Esophagus squamous epithelium (tissue), 5 donors: ENCODE results near the gene ZNF516. TPM values are rescaled to one million over a fixed set of nuclear protein-coding genes. Genes with fewer than 3 reads are reported as not detected.

Source experiments
- DNase-seq: peaks from one replicate; lab custom pipeline; 2025; lab: John Stamatoyannopoulos, UW
- H3K27ac ChIP-seq, 4 donors: fragments of 200-600 bp; sonication (generic); one replicate each; pipeline ENCODE4 v1.5.1; 2016 to 2019; ENCODE audit warnings: mild to moderate bottlenecking in 1 of 4
- H3K27me3 ChIP-seq, 4 donors: fragments of 200-600 bp; sonication (generic); 1 replicate in 3 of 4; 2 replicates in 1 of 4; pipeline versions ENCODE4 v1.5.1 to v1.6.0; 2017 to 2021; ENCODE audit warnings: antibody characterized with exemption in 1 of 4
- H3K36me3 ChIP-seq, 3 donors: fragments of 200-600 bp; sonication (generic); one replicate each; pipeline ENCODE4 v1.5.1; 2016 to 2019
- H3K4me1 ChIP-seq, 3 donors: fragments of 200-600 bp; sonication (generic); one replicate each; pipeline ENCODE4 v1.5.1; 2017 to 2019
- H3K4me3 ChIP-seq, 4 donors: fragments of 200-600 bp; sonication (generic); 1 replicate in 3 of 4; 2 replicates in 1 of 4; pipeline ENCODE4 v1.5.1; 2016 to 2019; ENCODE audit warnings: mild to moderate bottlenecking in 2 of 4, moderate library complexity in 1 of 4
- H3K9me3 ChIP-seq, 3 donors: fragments of 200-600 bp; sonication (generic); one replicate each; pipeline ENCODE4 v1.5.1; 2016 to 2019
- CTCF ChIP-seq, 6 experiments: fragments of 450-650 bp in 4 of 6; fragments of 200-600 bp in 2 of 6; sonication (generic) in 2 of 6; IDR thresholded peaks; one replicate each; pipeline ENCODE4 v1.5.1; 2016 to 2019; ENCODE audit warnings: antibody characterized with exemption in 6 of 6, mild to moderate bottlenecking in 4 of 6, moderate library complexity in 4 of 6
- POLR2A ChIP-seq, 4 donors: fragments of 450-650 bp; IDR thresholded peaks; one replicate each; pipeline ENCODE4 v1.6.1; 2017; ENCODE audit warnings: antibody characterized with exemption in 4 of 4, mild to moderate bottlenecking in 4 of 4, moderate library complexity in 3 of 4
- WGBS, 2 donors: methylation state at CpG; one replicate each; pipeline ENCODE4 v1.1.5; 2018; 5-methylcytosine and 5-hydroxymethylcytosine counted together
- intact Hi-C: fragments of 100-400 bp; cut with DNase I; formaldehyde crosslinking; loops from one replicate; pipeline ENCODE4 v1.15.0; 2022
- total RNA-seq, 4 donors: library from RNA; depleted of rRNA; stranded (reverse); fragments of >200 nt; gene quantifications; one replicate each; pipeline ENCODE4 v1.1.0, GENCODE V29; 2016
- donor health status: DM: yes; HTN: yes; CAD: no.

The ZNF516 gene
- total RNA-seq, 4 donors from 2014 or later, result 18.0 to 23.9 (median 19.2) TPM

GRCh38 chr18:76343938-76344569, 151.0 kb downstream of the ZNF516 start:
- DNase-seq, result no peak
- Histone ChIP-seq H3K27ac (no peak overlapping the region), H3K36me3 (no peaks in the 10 kb centered on the region), H3K27me3 (no peaks in the 10 kb centered on the region), H3K4me3 (no peak overlapping the region), H3K9me3 (peaks cover 0 to 11% (median 6%) of the 10 kb centered on the region in 3 donors), H3K4me1 (peaks cover 4 to 12% (median 5%) of the 10 kb centered on the region in 3 donors)
- WGBS, 2 donors, result 95 to 96% methylated on average over 3 of the region's 3 CpGs
- TF ChIP-seq CTCF (IDR thresholded peaks at IDR 0.05) (no peak), POLR2A (IDR thresholded peaks at IDR 0.05) (no peak)
- intact Hi-C loops, result no loop called here

DNA sequence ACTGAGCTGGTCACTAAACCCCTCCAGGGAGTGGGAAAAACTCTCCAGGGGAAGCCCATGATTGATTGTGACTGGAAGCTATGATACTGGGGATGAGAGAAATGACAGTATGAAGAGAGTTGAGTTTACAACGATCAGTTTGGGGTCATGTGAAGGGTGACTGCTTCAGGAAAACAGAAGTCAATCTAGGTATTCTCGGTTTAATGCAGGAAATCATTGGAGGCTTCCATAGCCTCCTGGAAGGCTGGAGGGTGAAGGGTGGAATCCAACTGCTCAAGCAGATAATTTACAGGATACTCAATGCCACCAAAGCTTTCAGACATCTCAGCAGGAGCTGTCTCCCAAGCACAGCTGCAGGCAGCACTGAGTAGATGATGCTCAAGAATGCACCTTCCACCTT, 154.6 kb downstream of the ZNF516 start:
- WGBS, 2 donors, result 73 to 100% methylated on average over 2 of the region's 2 CpGs
- Histone ChIP-seq H3K27ac (no peak overlapping the region), H3K4me1 (peaks cover 0 to 5% (median 0%) of the 10 kb centered on the region in 3 donors), H3K36me3 (no peaks in the 10 kb centered on the region), H3K27me3 (no peaks in the 10 kb centered on the region), H3K9me3 (peaks cover 0 to 11% (median 6%) of the 10 kb centered on the region in 3 donors), H3K4me3 (no peak overlapping the region)
- intact Hi-C loops, result no loop called here
- DNase-seq, result no peak
- TF ChIP-seq CTCF (IDR thresholded peaks at IDR 0.05) (no peak), POLR2A (IDR thresholded peaks at IDR 0.05) (no peak)

- WGBS, 2 donors, result 27 to 43% methylated on average over 2 of the region's 2 CpGs
- TF ChIP-seq POLR2A (IDR thresholded peaks at IDR 0.05) (no peak), CTCF (IDR thresholded peaks at IDR 0.05) (no peak)
These were observed 155.8 kb downstream of the ZNF516 start for GRCh38 chr18:76339246-76339620.

GRCh38 chr18:76338619-76339245, 156.3 kb downstream of the ZNF516 start:
- no peak for DNase-seq
- Histone ChIP-seq H3K4me1 (peaks cover 0 to 5% (median 0%) of the 10 kb centered on the region in 3 donors), H3K4me3 (no peak overlapping the region), H3K27ac (no peak overlapping the region), H3K36me3 (no peaks in the 10 kb centered on the region), H3K27me3 (no peaks in the 10 kb centered on the region), H3K9me3 (peaks cover 0 to 11% (median 6%) of the 10 kb centered on the region in 3 donors)
- 40 to 72% methylated on average over 4 to 5 of the region's 5 CpGs for WGBS, 2 donors
- intact Hi-C loops, result no loop called here
- TF ChIP-seq POLR2A (IDR thresholded peaks at IDR 0.05) (no peak), CTCF (IDR thresholded peaks at IDR 0.05) (no peak)

More at GRCh38 chr18:76339246-76339620, 155.8 kb downstream of the ZNF516 start:
- Histone ChIP-seq H3K4me3 (no peak overlapping the region), H3K9me3 (peaks cover 0 to 11% (median 6%) of the 10 kb centered on the region in 3 donors), H3K27me3 (no peaks in the 10 kb centered on the region), H3K4me1 (peaks cover 0 to 5% (median 0%) of the 10 kb centered on the region in 3 donors), H3K27ac (no peak overlapping the region), H3K36me3 (no peaks in the 10 kb centered on the region)
- DNase-seq, result no peak
- intact Hi-C loops, result no loop called here

- H3K9me3 ChIP-seq, result peaks cover 0 to 11% (median 6%) of the 10 kb centered on the region in 3 donors
- WGBS, 2 donors, result 90 to 93% methylated on average over 9 of the region's 9 CpGs
- no peak overlapping the region for H3K4me3 ChIP-seq
- no peak for DNase-seq
- H3K27me3 ChIP-seq, result no peaks in the 10 kb centered on the region
- TF ChIP-seq CTCF (IDR thresholded peaks at IDR 0.05) (no peak), POLR2A (IDR thresholded peaks at IDR 0.05) (no peak)
- H3K27ac ChIP-seq, result no peak overlapping the region
- H3K36me3 ChIP-seq, result no peaks in the 10 kb centered on the region
- H3K4me1 ChIP-seq, result peaks cover 0 to 5% (median 0%) of the 10 kb centered on the region in 3 donors
- intact Hi-C loops, result no loop called here
These were observed 157.0 kb downstream of the ZNF516 start for GRCh38 chr18:76338088-76338487.
